Measurements from ENCODE around the gene FMO3.

DNA sequence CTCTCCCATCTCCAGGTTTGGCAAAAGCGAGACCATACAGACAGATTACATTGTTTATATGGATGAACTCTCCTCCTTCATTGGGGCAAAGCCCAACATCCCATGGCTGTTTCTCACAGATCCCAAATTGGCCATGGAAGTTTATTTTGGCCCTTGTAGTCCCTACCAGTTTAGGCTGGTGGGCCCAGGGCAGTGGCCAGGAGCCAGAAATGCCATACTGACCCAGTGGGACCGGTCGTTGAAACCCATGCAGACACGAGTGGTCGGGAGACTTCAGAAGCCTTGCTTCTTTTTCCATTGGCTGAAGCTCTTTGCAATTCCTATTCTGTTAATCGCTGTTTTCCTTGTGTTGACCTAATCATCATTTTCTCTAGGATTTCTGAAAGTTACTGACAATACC, 26.4 kb downstream of the FMO3 start:
- TF ChIP-seq CTCF (tag by site-specific recombination; IDR thresholded peaks at IDR 0.05) (no peak), ZNF18 (tag by site-specific recombination; IDR thresholded peaks at IDR 0.05) (no peak), ZNF792 (tag by site-specific recombination; IDR thresholded peaks at IDR 0.05) (no peak), TCF7L2 (IDR thresholded peaks at IDR 0.05; ENCODE audit: borderline replicate concordance, low read depth, low read length) (no peak), ZNF623 (tag by site-specific recombination; IDR thresholded peaks at IDR 0.05) (no peak), ZNF114 (tag by site-specific recombination; IDR thresholded peaks at IDR 0.05) (no peak), KLF16 (tag by site-specific recombination; IDR thresholded peaks at IDR 0.05) (no peak), ZNF362 (tag by site-specific recombination; IDR thresholded peaks at IDR 0.05) (no peak)
- TF ChIP-seq, protein P1, sequence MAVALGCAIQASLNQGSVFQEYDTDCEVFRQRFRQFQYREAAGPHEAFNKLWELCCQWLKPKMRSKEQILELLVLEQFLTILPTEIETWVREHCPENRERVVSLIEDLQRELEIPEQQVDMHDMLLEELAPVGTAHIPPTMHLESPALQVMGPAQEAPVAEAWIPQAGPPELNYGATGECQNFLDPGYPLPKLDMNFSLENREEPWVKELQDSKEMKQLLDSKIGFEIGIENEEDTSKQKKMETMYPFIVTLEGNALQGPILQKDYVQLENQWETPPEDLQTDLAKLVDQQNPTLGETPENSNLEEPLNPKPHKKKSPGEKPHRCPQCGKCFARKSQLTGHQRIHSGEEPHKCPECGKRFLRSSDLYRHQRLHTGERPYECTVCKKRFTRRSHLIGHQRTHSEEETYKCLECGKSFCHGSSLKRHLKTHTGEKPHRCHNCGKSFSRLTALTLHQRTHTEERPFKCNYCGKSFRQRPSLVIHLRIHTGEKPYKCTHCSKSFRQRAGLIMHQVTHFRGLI (tag by site-specific recombination; IDR thresholded peaks at IDR 0.05), result no peak
- TF ChIP-seq, protein P2, sequence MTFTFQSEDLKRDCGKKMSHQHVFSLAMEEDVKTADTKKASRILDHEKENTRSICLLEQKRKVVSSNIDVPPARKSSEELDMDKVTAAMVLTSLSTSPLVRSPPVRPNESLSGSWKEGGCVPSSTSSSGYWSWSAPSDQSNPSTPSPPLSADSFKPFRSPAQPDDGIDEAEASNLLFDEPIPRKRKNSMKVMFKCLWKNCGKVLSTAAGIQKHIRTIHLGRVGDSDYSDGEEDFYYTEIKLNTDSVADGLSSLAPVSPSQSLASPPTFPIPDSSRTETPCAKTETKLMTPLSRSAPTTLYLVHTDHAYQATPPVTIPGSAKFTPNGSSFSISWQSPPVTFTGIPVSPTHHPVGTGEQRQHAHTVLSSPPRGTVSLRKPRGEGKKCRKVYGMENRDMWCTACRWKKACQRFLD (tag by site-specific recombination; IDR thresholded peaks at IDR 0.05), result no peak
